Measurements from ENCODE around the gene RPRML. TPM values are rescaled to one million over a fixed set of nuclear protein-coding genes. Genes with fewer than 3 reads are reported as not detected.

Gene RPRML
- total RNA-seq, 1 experiment from 2014 or later: 1.3 TPM

- Histone ChIP-seq H2BK5ac (ENCODE audit: insufficient read length, low read length) (no peak overlapping the region), H3K4me1 (ENCODE audit: insufficient read depth, low read length) (no peaks in the 10 kb centered on the region), H4K8ac (replicated peaks; ENCODE audit: insufficient read length, low read depth, low read length) (no peak overlapping the region), H3K79me2 (ENCODE audit: insufficient read depth, low read length) (no peaks in the 10 kb centered on the region), H2BK15ac (ENCODE audit: low read depth, low read length) (no peak overlapping the region), H4K5ac (ENCODE audit: insufficient read length, low read depth, low read length) (no peak overlapping the region), H2BK20ac (ENCODE audit: low read depth, low read length, poor library complexity, severe bottlenecking) (no peak overlapping the region), H3K4ac (ENCODE audit: low read depth, low read length) (no peak overlapping the region), H3K23ac (ENCODE audit: insufficient read length, low read depth, low read length) (no peak overlapping the region), H2AK5ac (ENCODE audit: insufficient read length, low read length) (no peak overlapping the region), H3K27ac (ENCODE audit: insufficient read length, low read depth, low read length) (no peak overlapping the region), H3K56ac (ENCODE audit: insufficient read length, low read depth, low read length) (no peak overlapping the region), H3K14ac (ENCODE audit: insufficient read depth, low read length) (no peak overlapping the region), H3K9me3 (ENCODE audit: control insufficient read depth, low read depth, low read length) (no peaks in the 10 kb centered on the region), H3K27me3 (ENCODE audit: insufficient read depth, low read length) (no peaks in the 10 kb centered on the region), H3T11ph (ENCODE audit: low read length) (no peak overlapping the region), H3K4me2 (ENCODE audit: insufficient read depth, insufficient read length, low read length) (no peak overlapping the region), H3K9ac (ENCODE audit: extremely low read depth, insufficient read length, low read length) (no peak overlapping the region), H2BK12ac (ENCODE audit: insufficient read length, low read depth, low read length) (no peak overlapping the region), H3K23me2 (ENCODE audit: insufficient read length, low read depth, low read length, poor library complexity, severe bottlenecking) (peaks cover 2% of the 10 kb centered on the region), H3K79me1 (ENCODE audit: insufficient read depth, low read depth, low read length, poor library complexity, severe bottlenecking) (no peaks in the 10 kb centered on the region), H2AFZ (ENCODE audit: low read length) (no peak overlapping the region), H2BK120ac (ENCODE audit: low read depth, low read length, poor library complexity, severe bottlenecking) (no peak overlapping the region), H4K91ac (ENCODE audit: insufficient read length, low read depth, low read length) (no peak overlapping the region), H3K18ac (ENCODE audit: insufficient read length, low read depth, low read length) (no peak overlapping the region), H4K20me1 (ENCODE audit: control insufficient read depth, insufficient read depth, insufficient read length) (no peaks in the 10 kb centered on the region)
- no peak for TF ChIP-seq CTCF (conservative IDR thresholded peaks at IDR 0.05)
- no peak overlapping the region for H3K4me3 Mint-ChIP-seq
- H3K27ac Mint-ChIP-seq: no peak overlapping the region
- H3K27me3 Mint-ChIP-seq (ENCODE audit: low read depth): peaks cover 20% of the 10 kb centered on the region
- no CpG with 5 or more reads among the region's 7 CpGs for WGBS (ENCODE audit: extremely low coverage, insufficient read length, low lambda C conversion rate)
- H3K36me3 Mint-ChIP-seq (ENCODE audit: insufficient read depth in 1 of 3, low read depth in 3 of 3): peaks cover under 1 to 11% (median 8%) of the 10 kb centered on the region in 3 experiments; a peak in 3 of 7 replicates
- peaks cover 14 to 20% of the 10 kb centered on the region in 2 experiments for H3K4me1 Mint-ChIP-seq
- DNase-seq: peak; percentile 20
- no peaks in the 10 kb centered on the region; a peak in 1 of 5 replicates for H3K9me3 Mint-ChIP-seq
These were observed 28.6 kb downstream of the RPRML start for GRCh38 chr17:46950342-46950996.

All from H9 (cell line).